ENCODE data around the gene TMEM213. TPM values are rescaled to one million over a fixed set of nuclear protein-coding genes. Genes with fewer than 3 reads are reported as not detected.

The TMEM213 gene
- total RNA-seq, 1 donor from 2014 or later, result not detected

DNA sequence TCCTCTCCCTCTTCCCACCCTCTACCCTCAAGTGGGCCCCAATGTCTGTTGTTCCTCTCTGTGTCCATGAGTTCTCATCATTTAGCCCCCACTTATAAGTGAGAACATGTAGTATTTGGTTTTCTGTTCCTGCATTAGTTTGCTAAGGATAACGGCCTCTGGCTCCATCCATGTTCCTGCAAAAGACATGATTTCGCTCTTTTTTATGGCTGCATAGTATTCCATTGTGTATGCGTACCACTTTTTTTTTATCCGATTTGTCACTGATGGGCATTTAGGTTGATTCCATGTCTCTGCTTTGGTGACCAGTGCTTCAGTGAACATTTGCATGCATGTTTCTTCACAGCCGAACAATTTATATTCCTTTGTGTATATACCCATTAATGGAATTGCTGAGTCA lies 51.9 kb downstream of the TMEM213 start:
- no peak for DNase-seq (ENCODE audit: low spot score, unreplicated experiment)

DNA sequence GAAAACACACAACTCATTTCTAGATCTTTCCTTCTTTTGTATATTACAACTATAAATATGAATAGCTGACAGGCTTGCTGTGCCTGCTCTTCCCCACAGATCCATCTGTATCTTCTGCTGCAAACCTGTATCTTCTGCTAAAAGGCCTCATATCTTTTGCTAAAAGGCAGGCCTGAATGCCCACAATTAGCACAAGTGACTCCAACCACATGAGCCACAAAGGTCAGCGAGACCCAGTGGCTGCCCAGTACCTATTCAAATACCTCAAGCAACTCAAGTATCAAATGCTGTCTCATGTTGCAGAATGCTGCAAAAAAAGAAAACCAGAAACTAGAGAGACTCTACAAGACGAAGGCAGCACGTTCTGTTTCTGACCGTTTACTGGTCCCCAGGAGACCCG lies 54.7 kb downstream of the TMEM213 start:
- TF ChIP-seq, protein P1, sequence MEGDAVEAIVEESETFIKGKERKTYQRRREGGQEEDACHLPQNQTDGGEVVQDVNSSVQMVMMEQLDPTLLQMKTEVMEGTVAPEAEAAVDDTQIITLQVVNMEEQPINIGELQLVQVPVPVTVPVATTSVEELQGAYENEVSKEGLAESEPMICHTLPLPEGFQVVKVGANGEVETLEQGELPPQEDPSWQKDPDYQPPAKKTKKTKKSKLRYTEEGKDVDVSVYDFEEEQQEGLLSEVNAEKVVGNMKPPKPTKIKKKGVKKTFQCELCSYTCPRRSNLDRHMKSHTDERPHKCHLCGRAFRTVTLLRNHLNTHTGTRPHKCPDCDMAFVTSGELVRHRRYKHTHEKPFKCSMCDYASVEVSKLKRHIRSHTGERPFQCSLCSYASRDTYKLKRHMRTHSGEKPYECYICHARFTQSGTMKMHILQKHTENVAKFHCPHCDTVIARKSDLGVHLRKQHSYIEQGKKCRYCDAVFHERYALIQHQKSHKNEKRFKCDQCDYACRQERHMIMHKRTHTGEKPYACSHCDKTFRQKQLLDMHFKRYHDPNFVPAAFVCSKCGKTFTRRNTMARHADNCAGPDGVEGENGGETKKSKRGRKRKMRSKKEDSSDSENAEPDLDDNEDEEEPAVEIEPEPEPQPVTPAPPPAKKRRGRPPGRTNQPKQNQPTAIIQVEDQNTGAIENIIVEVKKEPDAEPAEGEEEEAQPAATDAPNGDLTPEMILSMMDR (IDR thresholded peaks at IDR 0.05; ENCODE audit: unreplicated experiment), result no peak
- H3K27me3 Mint-ChIP-seq, result no peaks in the 10 kb centered on the region
- no peak for DNase-seq (ENCODE audit: low spot score, unreplicated experiment)
- H3K4me1 Mint-ChIP-seq (ENCODE audit: low read depth), result no peaks in the 10 kb centered on the region
- no peak overlapping the region for H3K27ac Mint-ChIP-seq
- H3K36me3 Mint-ChIP-seq (ENCODE audit: insufficient read depth), result peaks cover 47% of the 10 kb centered on the region
- no peak overlapping the region for H3K4me3 Mint-ChIP-seq (ENCODE audit: low read depth)
- peaks cover 5% of the 10 kb centered on the region for H3K9me3 Mint-ChIP-seq (ENCODE audit: low read depth)

More for the DNA sequence above, 51.9 kb downstream of the TMEM213 start:
- Mint-ChIP-seq H3K27me3 (no peaks in the 10 kb centered on the region), H3K27ac (no peak overlapping the region), H3K9me3 (ENCODE audit: low read depth) (peaks cover 5% of the 10 kb centered on the region), H3K4me1 (ENCODE audit: low read depth) (no peaks in the 10 kb centered on the region), H3K36me3 (ENCODE audit: insufficient read depth) (peaks cover 43% of the 10 kb centered on the region), H3K4me3 (ENCODE audit: low read depth) (no peak overlapping the region)
- TF ChIP-seq, protein P1 (IDR thresholded peaks at IDR 0.05; ENCODE audit: unreplicated experiment), result no peak

DNA sequence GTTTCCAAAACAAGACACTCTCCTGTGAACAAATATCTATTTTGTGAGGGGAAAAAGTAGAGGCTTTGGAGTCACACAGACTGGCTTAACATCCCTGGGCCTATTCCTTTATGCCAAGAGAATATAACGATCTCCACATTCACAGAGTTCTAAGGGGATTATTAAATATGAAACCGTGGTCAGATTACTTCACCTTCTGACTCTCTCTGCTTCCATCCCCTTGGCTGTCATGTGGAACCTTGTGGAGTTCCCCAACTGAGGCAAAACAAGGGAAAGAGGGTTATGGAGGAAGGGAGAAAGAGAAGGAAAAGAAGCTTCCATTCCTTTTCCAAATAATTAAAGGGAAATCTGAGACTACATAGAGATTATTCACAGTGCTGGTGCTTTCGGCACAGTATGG lies 55.7 kb downstream of the TMEM213 start:
- peaks cover 53% of the 10 kb centered on the region for H3K36me3 Mint-ChIP-seq (ENCODE audit: insufficient read depth)
- no peak overlapping the region for H3K27ac Mint-ChIP-seq
- H3K4me1 Mint-ChIP-seq (ENCODE audit: low read depth), result no peaks in the 10 kb centered on the region

DNA sequence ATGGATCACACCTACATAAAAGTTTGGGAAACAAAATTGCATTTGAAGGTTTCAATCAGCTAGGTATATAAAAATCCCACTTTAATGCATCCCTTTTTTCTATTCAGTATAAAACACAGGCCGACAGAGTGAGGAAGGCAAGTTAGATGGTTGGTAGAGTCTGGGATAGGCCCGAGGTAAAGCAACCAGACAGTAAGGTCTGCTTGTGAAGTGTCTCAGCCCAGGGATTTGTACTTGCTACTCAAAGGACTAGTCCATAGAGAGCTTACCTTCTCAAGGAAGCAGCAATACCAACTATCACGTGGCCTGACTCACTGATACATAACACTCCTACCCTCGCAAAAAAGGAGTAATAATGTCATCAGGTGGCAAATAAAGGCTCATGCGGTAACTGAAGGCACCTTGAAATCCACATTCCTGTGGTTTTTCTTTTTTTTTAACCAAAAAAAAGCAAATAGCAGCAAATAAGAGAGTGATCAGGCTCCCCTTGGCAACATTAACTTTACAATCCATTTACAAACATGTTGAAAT lies 56.4 kb downstream of the TMEM213 start:
- no peak for DNase-seq (ENCODE audit: low spot score, unreplicated experiment)
- TF ChIP-seq, protein P1 (IDR thresholded peaks at IDR 0.05; ENCODE audit: unreplicated experiment), result no peak
- peaks cover 55% of the 10 kb centered on the region for H3K36me3 Mint-ChIP-seq (ENCODE audit: insufficient read depth)
- H3K27me3 Mint-ChIP-seq, result no peaks in the 10 kb centered on the region
- H3K4me1 Mint-ChIP-seq (ENCODE audit: low read depth), result no peaks in the 10 kb centered on the region
- H3K4me3 Mint-ChIP-seq (ENCODE audit: low read depth), result no peak overlapping the region
- no peak overlapping the region for H3K27ac Mint-ChIP-seq
- peaks cover 12% of the 10 kb centered on the region for H3K9me3 Mint-ChIP-seq (ENCODE audit: low read depth)

More for the DNA sequence above, 55.7 kb downstream of the TMEM213 start:
- Mint-ChIP-seq H3K27me3 (no peaks in the 10 kb centered on the region), H3K4me3 (ENCODE audit: low read depth) (no peak overlapping the region), H3K9me3 (ENCODE audit: low read depth) (peaks cover 12% of the 10 kb centered on the region)
- DNase-seq (ENCODE audit: low spot score, unreplicated experiment), result no peak
- TF ChIP-seq, protein P1 (IDR thresholded peaks at IDR 0.05; ENCODE audit: unreplicated experiment), result no peak

DNA sequence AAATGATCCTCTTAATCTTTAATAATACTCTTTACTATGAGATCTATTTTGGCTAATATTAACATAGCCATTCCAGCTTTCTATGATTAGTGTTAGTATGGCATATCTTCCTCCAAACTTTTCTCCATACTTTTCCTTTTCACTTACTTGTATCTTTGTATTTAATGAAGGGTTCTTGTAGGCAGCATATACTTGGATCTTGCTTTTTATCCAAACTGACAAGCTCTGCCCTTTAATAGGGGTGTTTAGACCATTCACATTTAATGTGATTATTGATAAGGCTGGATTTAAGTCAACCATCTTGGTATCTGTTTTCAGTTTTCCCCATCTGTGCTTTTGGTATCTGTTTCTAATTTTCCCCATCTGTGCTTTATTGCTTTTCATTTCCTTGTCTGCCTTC lies 59.9 kb downstream of the TMEM213 start:
- H3K4me1 Mint-ChIP-seq (ENCODE audit: low read depth), result no peaks in the 10 kb centered on the region
- peaks cover 8% of the 10 kb centered on the region for H3K9me3 Mint-ChIP-seq (ENCODE audit: low read depth)
- H3K4me3 Mint-ChIP-seq (ENCODE audit: low read depth), result no peak overlapping the region
- no peaks in the 10 kb centered on the region for H3K27me3 Mint-ChIP-seq
- TF ChIP-seq, protein P1 (IDR thresholded peaks at IDR 0.05; ENCODE audit: unreplicated experiment), result no peak
- peaks cover 51% of the 10 kb centered on the region for H3K36me3 Mint-ChIP-seq (ENCODE audit: insufficient read depth)
- DNase-seq (ENCODE audit: low spot score, unreplicated experiment), result no peak
- H3K27ac Mint-ChIP-seq, result no peak overlapping the region
